HG03571 (cell line): ENCODE measurements around the gene KLK10.
"Not testable (repeated sequence)": the region's sequence is repeated elsewhere in the genome, so short reads cannot be mapped to it uniquely, and the experiment has no call there.

Source experiments
- ATAC-seq: cut with Tn5 transposase; IDR thresholded peaks from one replicate; pipeline ENCODE4 v1.9.1; 2021; ENCODE audit not compliant: unreplicated experiment

The KLK10 gene

DNA sequence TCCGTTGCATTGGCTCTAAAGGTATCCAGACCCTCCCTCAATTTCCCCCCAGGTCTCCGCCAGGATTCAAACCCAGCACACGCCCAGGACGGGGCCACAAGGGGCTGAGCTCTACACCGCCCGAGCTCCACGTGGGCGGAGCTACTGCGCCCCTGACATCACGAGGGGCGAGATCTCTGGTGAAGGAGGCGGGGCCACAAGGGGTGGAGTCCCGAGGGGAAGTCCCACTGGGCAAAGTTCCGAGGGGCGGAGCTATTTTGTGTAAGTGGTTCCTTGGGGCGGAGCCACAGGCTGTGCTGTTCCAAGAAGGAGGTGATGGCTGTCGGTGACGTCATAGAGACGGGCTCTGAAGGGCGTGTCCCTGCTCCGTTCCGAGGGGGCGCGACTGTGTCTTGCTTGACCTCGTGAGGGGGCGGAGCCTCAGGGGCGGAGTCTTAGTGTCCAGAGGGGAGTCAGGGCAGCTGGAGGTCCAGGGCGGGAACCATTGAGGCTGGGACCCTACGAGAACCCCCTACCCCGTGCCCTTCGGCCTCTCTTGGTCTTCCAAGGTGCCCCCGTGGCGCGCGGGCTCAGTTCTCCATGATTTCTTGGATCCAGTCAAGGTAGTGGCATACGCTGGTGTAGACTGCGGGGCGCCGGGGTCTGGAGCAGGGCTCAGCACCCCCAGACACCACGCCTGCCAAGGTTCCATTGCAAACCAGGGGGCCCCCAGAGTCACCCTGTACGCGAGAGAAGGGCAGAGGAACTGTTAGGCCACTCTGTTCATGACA is 16.8 kb downstream of the KLK10 start:
- no peak for ATAC-seq

- no peak for ATAC-seq
Measured at GRCh38 chr19:51002089-51002532, 17.4 kb downstream of the KLK10 start.

- ATAC-seq: no peak
Measured at GRCh38 chr19:51001515-51001914, 18.0 kb downstream of the KLK10 start, which contains the start of gene KLK8. Gene KLK8 (minus strand): TSS chr19:51001604. CDS start chr19:51001167, 437 bp downstream.

GRCh38 chr19:51000981-51001380 is 18.5 kb downstream of the KLK10 start:
- no peak for ATAC-seq

- ATAC-seq: no peak
Measured at GRCh38 chr19:51000426-51000825, 19.1 kb downstream of the KLK10 start.

GRCh38 chr19:50998686-50999085 is 20.8 kb downstream of the KLK10 start:
- no peak for ATAC-seq

GRCh38 chr19:50998061-50998460 is 21.4 kb downstream of the KLK10 start:
- no peak for ATAC-seq

- ATAC-seq: no peak
Measured at GRCh38 chr19:50994129-50994528, 25.4 kb downstream of the KLK10 start.

- ATAC-seq: no peak
Measured at GRCh38 chr19:50992666-50993035, 26.9 kb downstream of the KLK10 start.

DNA sequence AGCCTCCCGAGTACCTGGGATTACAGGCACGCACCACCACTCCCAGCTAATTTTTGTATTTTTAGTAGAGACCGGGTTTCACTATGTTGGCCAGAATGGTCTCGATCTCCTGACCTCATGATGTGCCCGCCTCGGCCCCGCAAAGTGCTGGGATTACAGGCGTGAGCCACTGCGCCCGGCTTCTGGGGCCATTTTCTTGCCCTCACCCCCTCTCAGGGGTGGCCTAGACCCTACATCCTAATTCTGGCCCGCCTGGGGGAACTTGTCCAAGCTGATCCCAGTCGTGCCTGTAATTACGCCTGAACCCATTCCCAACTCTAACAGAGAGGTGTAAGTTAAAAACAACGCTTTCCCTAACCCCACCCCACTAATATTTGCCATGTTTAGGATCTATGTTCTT is 35.1 kb downstream of the KLK10 start:
- not testable (repeated sequence) for ATAC-seq

DNA sequence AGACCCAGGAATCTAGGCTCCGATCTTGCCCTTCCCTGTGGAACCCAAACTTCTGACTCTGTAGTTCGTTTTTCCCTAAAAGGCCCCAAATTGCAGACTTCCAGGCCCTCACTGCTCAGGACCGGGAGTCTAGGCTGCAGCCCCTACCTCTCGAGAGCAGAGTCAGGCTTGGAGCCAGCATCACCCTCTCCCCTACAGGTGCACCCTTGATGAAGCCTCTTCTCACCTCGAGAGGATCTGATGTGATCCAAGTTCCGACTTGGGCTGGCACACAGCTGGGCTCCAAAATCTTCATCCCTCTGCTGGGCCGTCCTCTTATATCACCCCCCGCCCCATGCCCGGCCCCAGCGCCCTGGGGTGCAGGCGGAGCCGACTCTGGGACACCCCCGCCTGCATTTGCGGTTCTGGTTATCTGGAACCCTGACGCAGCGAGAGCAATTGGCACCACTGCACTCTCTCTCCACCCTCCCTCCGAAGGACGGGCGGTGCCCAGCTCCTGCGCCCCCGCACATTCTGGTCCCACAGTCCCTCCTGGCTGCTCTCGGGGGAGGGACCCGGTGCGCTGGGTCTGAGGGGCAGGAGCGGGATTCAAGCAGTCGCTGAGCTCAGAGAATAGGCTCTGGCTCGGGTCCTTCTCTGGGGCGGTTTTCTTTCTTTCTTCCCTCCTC is 35.8 kb downstream of the KLK10 start, which contains the start of gene KLK7:
Gene KLK7, minus strand, starts transcription at position 293 of the 668 bp plus-strand sequence. CDS start 1,518 bp downstream, outside the sequence.
- ATAC-seq: no peak

- ATAC-seq: no peak
Measured at GRCh38 chr19:50982186-50982585, 37.3 kb downstream of the KLK10 start.

GRCh38 chr19:50981587-50982146 is 37.8 kb downstream of the KLK10 start:
- ATAC-seq: no peak

DNA sequence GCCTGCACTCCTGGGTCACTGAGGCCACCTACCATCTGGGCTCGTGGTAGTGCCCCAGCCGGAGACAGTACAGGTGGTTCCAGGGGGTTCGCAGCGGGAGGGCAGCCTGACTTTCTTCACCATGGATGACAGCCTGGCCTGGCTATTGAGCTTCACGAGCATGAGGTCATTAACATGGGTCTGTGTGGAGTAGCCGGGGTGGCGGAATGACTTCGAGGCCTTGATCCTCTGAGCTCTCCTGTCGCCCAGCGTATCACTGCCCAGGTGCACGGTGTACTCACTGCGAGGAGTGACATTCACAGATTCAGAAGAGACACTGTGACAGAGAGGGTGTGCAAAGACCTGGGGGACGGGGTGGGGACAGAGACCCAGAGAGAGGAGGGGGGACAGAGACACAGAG is 39.3 kb downstream of the KLK10 start:
- ATAC-seq: no peak

- no peak for ATAC-seq
Measured at GRCh38 chr19:50979758-50980157, 39.8 kb downstream of the KLK10 start.

GRCh38 chr19:50978772-50979390 is 40.6 kb downstream of the KLK10 start:
- ATAC-seq: no peak

DNA sequence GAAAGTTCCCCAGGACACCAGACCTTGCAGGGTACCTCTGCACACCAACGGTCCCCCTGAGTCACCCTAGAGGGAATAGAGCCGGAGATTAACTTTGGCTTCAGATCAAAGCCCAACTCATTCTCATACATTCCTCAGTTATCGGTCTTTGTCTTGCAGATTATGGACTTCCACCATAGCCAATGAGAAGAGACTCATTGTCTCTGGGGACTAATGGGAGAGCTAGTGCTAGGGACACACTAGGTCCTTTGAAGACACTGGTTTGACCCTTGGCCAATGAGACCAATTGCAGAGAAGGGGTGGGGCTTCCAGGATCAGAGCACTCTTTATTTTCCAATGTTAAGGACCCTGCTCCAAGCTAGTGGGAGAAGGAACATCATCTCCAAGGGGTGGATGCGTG is 41.9 kb downstream of the KLK10 start:
- no peak for ATAC-seq

DNA sequence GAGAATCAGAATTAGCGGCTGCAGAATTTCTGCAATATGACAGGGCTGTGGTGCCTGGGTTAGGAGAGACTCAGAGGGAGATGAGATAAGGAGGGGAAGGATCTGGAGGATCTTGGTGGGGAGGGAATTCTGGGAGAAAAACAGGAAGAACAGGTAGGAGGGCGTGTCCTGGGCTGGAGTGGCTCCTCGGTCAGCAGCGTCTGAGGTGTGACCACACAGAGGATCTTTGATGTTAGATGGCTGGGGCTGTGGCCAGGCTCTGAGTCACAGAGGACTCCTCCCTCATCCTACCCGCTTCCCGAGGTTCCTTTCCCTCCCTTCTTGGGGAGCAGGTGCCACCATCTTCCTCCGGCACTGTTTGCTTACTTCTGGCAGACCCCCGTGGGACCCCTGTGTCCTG is 43.7 kb downstream of the KLK10 start:
- ATAC-seq: no peak

- ATAC-seq: no peak
Measured at GRCh38 chr19:50974702-50975556, 44.6 kb downstream of the KLK10 start.

GRCh38 chr19:50972795-50973376 is 46.6 kb downstream of the KLK10 start:
- ATAC-seq: no peak
